OCI-LY7 (cell line): Measurements from ENCODE around the gene CDC25A.

Experiments used
- EZH2phosphoT487 ChIP-seq: fragments of 200-600 bp; sonication (generic); IDR thresholded peaks from 2 replicates; pipeline ENCODE4 v1.6.1; 2018; ENCODE audit warnings: low read depth, borderline replicate concordance, mild to moderate bottlenecking, mixed run types, antibody characterized with exemption, low read length, moderate library complexity, mixed read lengths
- TF ChIP-seq, protein P1 (sequence below): fragments of 200-600 bp; sonication (generic); conservative IDR thresholded peaks from 2 replicates; pipeline ENCODE4 v1.5.1; 2014; ENCODE audit warnings: mild to moderate bottlenecking, antibody characterized with exemption, low read length, moderate library complexity, mixed read lengths

DNA sequence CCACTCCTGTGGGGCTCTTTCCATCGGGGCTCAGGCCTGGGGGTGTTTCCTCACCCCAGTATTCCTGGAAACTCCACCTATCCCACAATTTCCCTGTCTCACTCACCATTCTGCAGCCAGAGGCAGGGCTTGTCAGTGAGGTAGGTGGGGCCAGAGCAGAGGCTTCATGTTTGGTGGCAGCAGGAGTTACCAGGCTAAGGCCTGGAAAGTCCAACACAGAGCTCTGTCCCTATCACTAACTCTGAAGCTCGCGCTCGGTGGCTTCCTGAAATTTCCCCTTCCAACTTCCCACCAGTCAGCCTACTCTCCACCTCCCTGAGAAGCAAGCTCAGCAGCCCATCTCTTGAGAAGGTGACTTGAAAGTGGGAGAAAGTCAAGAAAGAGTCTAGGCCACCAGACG, 44.2 kb downstream of the CDC25A start:
- TF ChIP-seq, protein P1, sequence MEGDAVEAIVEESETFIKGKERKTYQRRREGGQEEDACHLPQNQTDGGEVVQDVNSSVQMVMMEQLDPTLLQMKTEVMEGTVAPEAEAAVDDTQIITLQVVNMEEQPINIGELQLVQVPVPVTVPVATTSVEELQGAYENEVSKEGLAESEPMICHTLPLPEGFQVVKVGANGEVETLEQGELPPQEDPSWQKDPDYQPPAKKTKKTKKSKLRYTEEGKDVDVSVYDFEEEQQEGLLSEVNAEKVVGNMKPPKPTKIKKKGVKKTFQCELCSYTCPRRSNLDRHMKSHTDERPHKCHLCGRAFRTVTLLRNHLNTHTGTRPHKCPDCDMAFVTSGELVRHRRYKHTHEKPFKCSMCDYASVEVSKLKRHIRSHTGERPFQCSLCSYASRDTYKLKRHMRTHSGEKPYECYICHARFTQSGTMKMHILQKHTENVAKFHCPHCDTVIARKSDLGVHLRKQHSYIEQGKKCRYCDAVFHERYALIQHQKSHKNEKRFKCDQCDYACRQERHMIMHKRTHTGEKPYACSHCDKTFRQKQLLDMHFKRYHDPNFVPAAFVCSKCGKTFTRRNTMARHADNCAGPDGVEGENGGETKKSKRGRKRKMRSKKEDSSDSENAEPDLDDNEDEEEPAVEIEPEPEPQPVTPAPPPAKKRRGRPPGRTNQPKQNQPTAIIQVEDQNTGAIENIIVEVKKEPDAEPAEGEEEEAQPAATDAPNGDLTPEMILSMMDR = no peak
- TF ChIP-seq EZH2phosphoT487 = no peak
